Rectal smooth muscle tissue (tissue), 1 donor: Measurements from ENCODE around the gene AR.

Experiments used
- H3K27ac ChIP-seq: one replicate; pipeline ENCODE4 v1.7.0; 2013; ENCODE audit warnings: low read depth, low read length, inconsistent platforms
- H3K27me3 ChIP-seq: one replicate; pipeline ENCODE4 v1.7.0; 2013; ENCODE audit warnings: low read length; ENCODE audit not compliant: control insufficient read depth, insufficient read depth
- H3K36me3 ChIP-seq: one replicate; pipeline ENCODE4 v1.7.0; 2013; ENCODE audit warnings: low read length; ENCODE audit not compliant: control insufficient read depth, insufficient read depth
- H3K4me1 ChIP-seq: one replicate; pipeline ENCODE4 v1.7.0; 2013; ENCODE audit warnings: low read length; ENCODE audit not compliant: control insufficient read depth, insufficient read depth
- H3K4me3 ChIP-seq: one replicate; pipeline ENCODE4 v1.7.0; 2013; ENCODE audit warnings: low read length
- H3K9ac ChIP-seq: one replicate; pipeline ENCODE4 v1.7.0; 2013; ENCODE audit warnings: low read length

The AR gene

DNA sequence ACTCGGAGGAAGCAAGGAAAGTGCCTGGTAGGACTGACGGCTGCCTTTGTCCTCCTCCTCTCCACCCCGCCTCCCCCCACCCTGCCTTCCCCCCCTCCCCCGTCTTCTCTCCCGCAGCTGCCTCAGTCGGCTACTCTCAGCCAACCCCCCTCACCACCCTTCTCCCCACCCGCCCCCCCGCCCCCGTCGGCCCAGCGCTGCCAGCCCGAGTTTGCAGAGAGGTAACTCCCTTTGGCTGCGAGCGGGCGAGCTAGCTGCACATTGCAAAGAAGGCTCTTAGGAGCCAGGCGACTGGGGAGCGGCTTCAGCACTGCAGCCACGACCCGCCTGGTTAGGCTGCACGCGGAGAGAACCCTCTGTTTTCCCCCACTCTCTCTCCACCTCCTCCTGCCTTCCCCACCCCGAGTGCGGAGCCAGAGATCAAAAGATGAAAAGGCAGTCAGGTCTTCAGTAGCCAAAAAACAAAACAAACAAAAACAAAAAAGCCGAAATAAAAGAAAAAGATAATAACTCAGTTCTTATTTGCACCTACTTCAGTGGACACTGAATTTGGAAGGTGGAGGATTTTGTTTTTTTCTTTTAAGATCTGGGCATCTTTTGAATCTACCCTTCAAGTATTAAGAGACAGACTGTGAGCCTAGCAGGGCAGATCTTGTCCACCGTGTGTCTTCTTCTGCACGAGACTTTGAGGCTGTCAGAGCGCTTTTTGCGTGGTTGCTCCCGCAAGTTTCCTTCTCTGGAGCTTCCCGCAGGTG, 637 bp downstream of the AR start:
- Histone ChIP-seq H3K9ac (no peak overlapping the region), H3K4me3 (peak overlapping the region; percentile 59), H3K27ac (peak overlapping the region; percentile 64), H3K27me3 (no peaks in the 10 kb centered on the region), H3K36me3 (no peaks in the 10 kb centered on the region), H3K4me1 (no peaks in the 10 kb centered on the region)

DNA sequence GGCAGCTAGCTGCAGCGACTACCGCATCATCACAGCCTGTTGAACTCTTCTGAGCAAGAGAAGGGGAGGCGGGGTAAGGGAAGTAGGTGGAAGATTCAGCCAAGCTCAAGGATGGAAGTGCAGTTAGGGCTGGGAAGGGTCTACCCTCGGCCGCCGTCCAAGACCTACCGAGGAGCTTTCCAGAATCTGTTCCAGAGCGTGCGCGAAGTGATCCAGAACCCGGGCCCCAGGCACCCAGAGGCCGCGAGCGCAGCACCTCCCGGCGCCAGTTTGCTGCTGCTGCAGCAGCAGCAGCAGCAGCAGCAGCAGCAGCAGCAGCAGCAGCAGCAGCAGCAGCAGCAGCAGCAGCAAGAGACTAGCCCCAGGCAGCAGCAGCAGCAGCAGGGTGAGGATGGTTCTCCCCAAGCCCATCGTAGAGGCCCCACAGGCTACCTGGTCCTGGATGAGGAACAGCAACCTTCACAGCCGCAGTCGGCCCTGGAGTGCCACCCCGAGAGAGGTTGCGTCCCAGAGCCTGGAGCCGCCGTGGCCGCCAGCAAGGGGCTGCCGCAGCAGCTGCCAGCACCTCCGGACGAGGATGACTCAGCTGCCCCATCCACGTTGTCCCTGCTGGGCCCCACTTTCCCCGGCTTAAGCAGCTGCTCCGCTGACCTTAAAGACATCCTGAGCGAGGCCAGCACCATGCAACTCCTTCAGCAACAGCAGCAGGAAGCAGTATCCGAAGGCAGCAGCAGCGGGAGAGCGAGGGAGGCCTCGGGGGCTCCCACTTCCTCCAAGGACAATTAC, 1.4 kb downstream of the AR start:
- Histone ChIP-seq H3K4me1 (no peaks in the 10 kb centered on the region), H3K27ac (no peak overlapping the region), H3K36me3 (no peaks in the 10 kb centered on the region), H3K4me3 (peak overlapping the region; percentile 51), H3K27me3 (no peaks in the 10 kb centered on the region), H3K9ac (no peak overlapping the region)

DNA sequence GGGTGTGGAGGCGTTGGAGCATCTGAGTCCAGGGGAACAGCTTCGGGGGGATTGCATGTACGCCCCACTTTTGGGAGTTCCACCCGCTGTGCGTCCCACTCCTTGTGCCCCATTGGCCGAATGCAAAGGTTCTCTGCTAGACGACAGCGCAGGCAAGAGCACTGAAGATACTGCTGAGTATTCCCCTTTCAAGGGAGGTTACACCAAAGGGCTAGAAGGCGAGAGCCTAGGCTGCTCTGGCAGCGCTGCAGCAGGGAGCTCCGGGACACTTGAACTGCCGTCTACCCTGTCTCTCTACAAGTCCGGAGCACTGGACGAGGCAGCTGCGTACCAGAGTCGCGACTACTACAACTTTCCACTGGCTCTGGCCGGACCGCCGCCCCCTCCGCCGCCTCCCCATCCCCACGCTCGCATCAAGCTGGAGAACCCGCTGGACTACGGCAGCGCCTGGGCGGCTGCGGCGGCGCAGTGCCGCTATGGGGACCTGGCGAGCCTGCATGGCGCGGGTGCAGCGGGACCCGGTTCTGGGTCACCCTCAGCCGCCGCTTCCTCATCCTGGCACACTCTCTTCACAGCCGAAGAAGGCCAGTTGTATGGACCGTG, 2.2 kb downstream of the AR start:
- H3K4me3 ChIP-seq, result peak overlapping the region; percentile 47
- no peaks in the 10 kb centered on the region for H3K4me1 ChIP-seq
- no peak overlapping the region for H3K27ac ChIP-seq
- no peak overlapping the region for H3K9ac ChIP-seq
- no peaks in the 10 kb centered on the region for H3K27me3 ChIP-seq
- H3K36me3 ChIP-seq, result no peaks in the 10 kb centered on the region

DNA sequence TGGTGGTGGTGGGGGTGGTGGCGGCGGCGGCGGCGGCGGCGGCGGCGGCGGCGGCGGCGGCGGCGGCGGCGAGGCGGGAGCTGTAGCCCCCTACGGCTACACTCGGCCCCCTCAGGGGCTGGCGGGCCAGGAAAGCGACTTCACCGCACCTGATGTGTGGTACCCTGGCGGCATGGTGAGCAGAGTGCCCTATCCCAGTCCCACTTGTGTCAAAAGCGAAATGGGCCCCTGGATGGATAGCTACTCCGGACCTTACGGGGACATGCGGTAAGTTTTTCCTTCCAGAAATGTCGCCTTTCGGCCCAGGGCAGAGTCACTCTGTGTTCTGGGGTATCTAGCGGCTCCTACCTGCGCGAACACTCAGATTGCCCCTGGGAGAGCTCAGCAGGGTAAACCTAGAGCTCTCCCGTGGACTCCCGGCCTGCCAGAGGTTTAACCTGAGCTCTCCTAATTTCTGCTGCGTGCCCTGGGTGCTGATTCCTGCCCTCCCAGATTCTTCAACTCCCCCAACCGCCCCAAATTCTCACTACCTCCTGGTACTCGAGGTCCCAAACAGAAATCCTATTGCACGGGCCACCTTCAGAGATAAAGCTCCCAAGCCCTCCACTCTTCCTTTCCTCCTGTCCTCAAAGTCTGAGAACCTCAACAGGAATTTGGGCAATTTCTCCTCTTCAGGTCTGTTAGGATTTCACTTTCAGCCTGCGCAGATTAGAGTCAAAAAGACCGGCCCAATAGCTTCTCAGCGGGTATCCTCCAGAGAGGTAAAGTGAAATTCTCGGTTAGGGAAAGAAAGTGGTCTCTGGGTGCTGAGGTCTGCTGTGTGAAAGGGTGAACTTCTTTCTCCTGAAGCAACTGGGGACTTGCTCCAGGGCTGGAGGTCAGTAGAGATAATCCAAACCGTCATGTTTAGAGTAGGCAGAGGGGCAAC, 2.9 kb downstream of the AR start:
- no peak overlapping the region for H3K9ac ChIP-seq
- no peaks in the 10 kb centered on the region for H3K4me1 ChIP-seq
- no peaks in the 10 kb centered on the region for H3K27me3 ChIP-seq
- H3K27ac ChIP-seq, result no peak overlapping the region
- H3K4me3 ChIP-seq, result peak overlapping the region; percentile 56
- no peaks in the 10 kb centered on the region for H3K36me3 ChIP-seq

DNA sequence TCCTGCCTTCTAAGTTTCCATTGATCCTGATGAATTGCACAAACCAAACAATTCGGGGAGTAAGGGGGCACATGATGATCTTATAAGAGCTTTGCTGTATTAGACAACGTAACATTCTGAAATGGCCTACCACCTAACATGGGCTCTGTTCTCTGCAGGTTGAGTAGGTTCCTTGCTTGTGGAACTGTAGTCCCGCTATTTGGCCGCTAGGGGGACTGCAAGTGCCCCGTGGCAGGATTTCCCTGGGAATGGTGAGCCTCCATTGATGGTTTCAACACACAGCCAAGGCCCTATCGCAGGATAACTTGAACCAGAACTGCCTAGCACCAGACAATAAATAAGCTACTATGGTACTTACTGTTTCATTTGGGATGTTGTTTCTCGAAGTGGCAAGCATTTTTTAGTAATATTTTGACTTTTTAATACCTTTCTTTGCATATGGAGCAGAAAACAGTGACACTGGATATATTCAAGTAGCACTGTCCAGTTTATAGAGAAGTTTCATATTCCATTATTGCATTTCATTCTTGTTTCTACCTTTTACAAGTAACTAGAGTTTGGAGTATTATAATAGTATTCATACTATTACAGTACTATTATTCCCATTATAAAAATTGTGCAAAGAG, 11.9 kb downstream of the AR start:
- Histone ChIP-seq H3K9ac (no peak overlapping the region), H3K27me3 (no peaks in the 10 kb centered on the region), H3K27ac (no peak overlapping the region), H3K4me3 (no peak overlapping the region), H3K4me1 (no peaks in the 10 kb centered on the region), H3K36me3 (no peaks in the 10 kb centered on the region)

DNA sequence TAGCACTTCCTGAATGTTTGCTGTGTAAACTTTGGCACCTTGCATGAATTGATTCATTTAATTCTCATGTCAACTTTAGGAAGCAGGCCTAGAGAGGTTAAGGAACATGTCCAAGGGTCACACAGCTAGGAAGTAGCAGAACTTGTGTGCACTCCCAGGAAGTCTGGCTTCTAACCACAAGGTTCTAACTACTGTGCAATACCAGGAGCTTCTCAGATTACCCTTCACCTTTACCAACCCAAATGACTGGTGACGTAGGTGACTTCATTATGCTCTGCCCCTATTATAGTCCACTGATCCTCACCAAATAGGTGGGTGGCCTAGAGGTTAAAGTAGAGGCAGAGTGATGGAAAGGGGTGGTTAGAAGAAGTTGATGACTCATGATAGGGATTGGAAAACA, 14.4 kb downstream of the AR start:
- no peaks in the 10 kb centered on the region for H3K36me3 ChIP-seq
- H3K27ac ChIP-seq, result no peak overlapping the region
- H3K4me1 ChIP-seq, result no peaks in the 10 kb centered on the region
- H3K4me3 ChIP-seq, result no peak overlapping the region
- no peak overlapping the region for H3K9ac ChIP-seq
- H3K27me3 ChIP-seq, result no peaks in the 10 kb centered on the region

DNA sequence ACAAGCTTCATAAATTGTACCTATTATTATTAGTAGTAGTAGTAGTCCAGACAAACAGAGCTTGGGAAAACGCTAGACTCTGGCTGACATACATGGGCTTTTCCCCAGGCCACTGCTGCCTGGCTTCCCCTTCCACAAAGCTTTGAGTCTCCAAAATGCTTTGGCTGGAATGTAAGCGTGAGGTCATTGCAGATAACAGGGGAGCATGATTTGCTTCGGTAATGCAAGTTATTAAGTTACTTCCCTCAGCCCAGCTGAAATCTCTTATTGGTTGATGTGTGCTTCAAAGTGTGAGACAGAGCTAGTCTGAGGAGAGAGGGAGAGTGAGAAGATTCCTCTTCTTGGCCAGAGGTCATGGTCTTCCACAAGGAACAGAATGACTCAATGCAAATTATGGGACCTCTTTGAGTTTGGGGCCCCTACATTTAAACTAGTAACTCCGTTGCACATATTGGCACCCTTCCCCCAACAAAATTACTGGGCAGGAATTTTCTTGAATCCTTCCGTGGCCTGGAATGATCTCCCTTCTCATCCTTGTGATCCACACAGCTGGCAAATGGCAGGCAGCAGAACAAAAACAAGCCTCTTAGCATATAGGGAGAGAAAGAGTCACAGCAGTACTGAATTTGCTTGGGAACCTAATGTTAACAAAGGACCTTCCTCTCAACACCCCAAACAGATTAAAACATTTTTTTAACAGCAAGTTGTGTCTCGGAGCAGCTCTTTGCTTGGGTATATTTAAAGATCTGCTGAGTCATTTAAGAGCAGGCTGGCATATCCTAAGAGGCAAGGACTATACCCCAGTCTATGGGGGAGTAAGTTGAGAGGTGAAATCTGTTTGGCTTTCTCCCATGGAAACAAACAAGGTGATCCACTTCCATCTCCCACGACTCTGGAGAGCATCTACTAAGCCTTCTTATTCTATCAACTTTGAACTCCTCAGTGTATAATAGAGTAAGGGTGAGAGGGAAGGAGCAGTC, 19.9 kb downstream of the AR start:
- H3K4me1 ChIP-seq, result no peaks in the 10 kb centered on the region
- H3K27ac ChIP-seq, result no peak overlapping the region

DNA sequence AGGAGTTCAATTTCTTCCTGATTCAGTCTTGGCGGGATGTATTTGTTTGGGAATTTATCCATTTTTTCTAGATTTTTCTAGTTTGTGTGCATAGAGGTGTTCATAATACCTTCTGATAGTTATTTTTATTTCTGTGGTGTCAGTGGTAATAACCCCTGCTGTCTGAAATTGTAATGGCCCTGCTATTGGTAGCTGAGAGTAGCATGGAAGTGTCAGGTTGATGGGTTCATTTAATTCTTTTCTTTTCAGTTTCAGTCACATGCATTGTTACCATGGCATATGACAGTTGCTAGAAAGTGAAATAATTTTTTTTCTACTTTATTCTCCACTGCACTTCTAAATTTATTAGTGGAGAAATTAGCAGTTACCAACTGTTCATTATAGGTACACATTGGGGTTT, 20.7 kb downstream of the AR start:
- H3K4me3 ChIP-seq, result no peak overlapping the region
- H3K9ac ChIP-seq, result no peak overlapping the region
- no peak overlapping the region for H3K27ac ChIP-seq
- H3K27me3 ChIP-seq, result no peaks in the 10 kb centered on the region
- H3K36me3 ChIP-seq, result no peaks in the 10 kb centered on the region
- no peaks in the 10 kb centered on the region for H3K4me1 ChIP-seq

More for the DNA sequence above, 19.9 kb downstream of the AR start:
- no peaks in the 10 kb centered on the region for H3K36me3 ChIP-seq
- H3K27me3 ChIP-seq, result no peaks in the 10 kb centered on the region
- no peak overlapping the region for H3K4me3 ChIP-seq
- no peak overlapping the region for H3K9ac ChIP-seq

DNA sequence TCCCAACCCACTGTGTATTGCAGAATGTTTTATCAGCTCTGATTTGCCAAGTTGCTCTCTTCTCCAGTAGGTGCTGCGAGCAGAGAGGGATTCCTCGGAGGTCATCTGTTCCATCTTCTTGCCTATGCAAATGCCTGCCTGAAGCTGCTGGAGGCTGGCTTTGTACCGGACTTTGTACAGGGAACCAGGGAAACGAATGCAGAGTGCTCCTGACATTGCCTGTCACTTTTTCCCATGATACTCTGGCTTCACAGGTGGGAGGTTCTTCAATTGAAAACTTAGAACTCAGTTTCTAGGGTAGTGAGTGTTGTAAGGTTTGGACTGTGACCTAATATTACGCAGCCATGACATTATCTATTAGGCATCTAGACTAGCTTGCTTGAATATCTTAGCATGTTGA, 24.9 kb downstream of the AR start:
- H3K27me3 ChIP-seq, result no peaks in the 10 kb centered on the region
- H3K4me3 ChIP-seq, result no peak overlapping the region
- no peak overlapping the region for H3K9ac ChIP-seq
- no peaks in the 10 kb centered on the region for H3K36me3 ChIP-seq
- H3K27ac ChIP-seq, result no peak overlapping the region
- no peaks in the 10 kb centered on the region for H3K4me1 ChIP-seq

DNA sequence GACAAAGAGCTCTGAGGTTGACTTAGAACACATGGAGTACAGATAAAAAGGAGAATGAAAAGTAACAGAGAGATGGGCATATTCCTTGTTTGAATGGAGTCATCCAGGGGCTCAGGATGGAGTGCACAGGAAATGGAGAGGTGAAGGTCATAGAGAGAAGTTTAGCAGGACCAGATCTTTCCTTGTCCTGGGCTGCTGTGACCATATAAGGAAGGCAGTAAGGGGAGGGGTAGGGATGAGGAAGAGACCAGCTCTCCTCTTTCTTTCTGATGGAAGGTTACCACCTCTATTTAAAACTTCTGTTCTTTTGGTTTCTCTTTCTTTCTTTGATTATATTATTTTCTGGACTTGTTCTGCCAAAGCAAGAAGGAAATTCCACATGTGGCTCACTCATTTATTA, 27.0 kb downstream of the AR start:
- Histone ChIP-seq H3K27ac (no peak overlapping the region), H3K4me1 (no peaks in the 10 kb centered on the region), H3K4me3 (no peak overlapping the region), H3K36me3 (no peaks in the 10 kb centered on the region), H3K27me3 (no peaks in the 10 kb centered on the region), H3K9ac (no peak overlapping the region)

DNA sequence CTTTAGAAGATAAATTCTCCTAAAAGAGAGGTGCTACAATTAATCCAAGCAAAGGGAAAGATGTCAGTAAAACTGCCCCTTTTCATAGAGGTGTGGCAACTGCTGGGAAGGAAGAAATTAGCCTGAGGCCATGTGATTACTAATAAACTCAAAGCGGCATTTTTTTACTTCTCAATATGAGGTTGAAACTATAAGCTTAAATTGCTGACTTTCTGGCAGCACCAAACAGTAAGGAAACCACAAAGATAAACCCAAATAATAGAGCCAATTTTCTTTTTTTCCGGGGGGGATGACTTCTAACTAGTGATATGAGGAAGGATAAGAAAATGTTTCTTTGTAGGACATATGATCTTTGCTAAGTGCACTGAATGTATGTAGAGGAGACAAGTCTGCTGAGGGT, 30.9 kb downstream of the AR start:
- Histone ChIP-seq H3K9ac (no peak overlapping the region), H3K4me3 (no peak overlapping the region), H3K27me3 (no peaks in the 10 kb centered on the region)

More for the DNA sequence above, 30.9 kb downstream of the AR start:
- Histone ChIP-seq H3K36me3 (no peaks in the 10 kb centered on the region), H3K27ac (no peak overlapping the region), H3K4me1 (no peaks in the 10 kb centered on the region)
